Upper lobe of left lung (tissue), 4 donors: ENCODE results near the gene AGXT.

ENCODE experiments used
- POLR2AphosphoS5 ChIP-seq, 2 donors: sonication (generic); formaldehyde crosslinking; IDR thresholded peaks; one replicate each; pipeline ENCODE4 v1.5.1; 2017; ENCODE audit warnings: antibody characterized with exemption in 2 of 2
- TF ChIP-seq, protein P1 (sequence below), 6 experiments: fragments of 450-650 bp in 4 of 6; fragments of 200-600 bp in 2 of 6; sonication (generic) in 2 of 6; IDR thresholded peaks; one replicate each; pipeline ENCODE4 v1.5.1; 2016 to 2019; ENCODE audit warnings: antibody characterized with exemption in 6 of 6

- TF ChIP-seq, protein P1, sequence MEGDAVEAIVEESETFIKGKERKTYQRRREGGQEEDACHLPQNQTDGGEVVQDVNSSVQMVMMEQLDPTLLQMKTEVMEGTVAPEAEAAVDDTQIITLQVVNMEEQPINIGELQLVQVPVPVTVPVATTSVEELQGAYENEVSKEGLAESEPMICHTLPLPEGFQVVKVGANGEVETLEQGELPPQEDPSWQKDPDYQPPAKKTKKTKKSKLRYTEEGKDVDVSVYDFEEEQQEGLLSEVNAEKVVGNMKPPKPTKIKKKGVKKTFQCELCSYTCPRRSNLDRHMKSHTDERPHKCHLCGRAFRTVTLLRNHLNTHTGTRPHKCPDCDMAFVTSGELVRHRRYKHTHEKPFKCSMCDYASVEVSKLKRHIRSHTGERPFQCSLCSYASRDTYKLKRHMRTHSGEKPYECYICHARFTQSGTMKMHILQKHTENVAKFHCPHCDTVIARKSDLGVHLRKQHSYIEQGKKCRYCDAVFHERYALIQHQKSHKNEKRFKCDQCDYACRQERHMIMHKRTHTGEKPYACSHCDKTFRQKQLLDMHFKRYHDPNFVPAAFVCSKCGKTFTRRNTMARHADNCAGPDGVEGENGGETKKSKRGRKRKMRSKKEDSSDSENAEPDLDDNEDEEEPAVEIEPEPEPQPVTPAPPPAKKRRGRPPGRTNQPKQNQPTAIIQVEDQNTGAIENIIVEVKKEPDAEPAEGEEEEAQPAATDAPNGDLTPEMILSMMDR (IDR thresholded peaks at IDR 0.05): no peak
- no peak for TF ChIP-seq POLR2AphosphoS5 (IDR thresholded peaks at IDR 0.05)
Measured at GRCh38 chr2:240921995-240922244, 53.3 kb downstream of the AGXT start.
